Brain microvascular endothelial cell (primary cell): ENCODE results near the gene BLOC1S5.

Source experiments
- DNase-seq: peaks from one replicate; pipeline ENCODE4 v3.0.0-alpha.2; 2020
- H3K27ac ChIP-seq: fragments of 250-450 bp; sonication (Bioruptor Pico); 2 replicates; pipeline ENCODE4 v1.5.1; 2020; ENCODE audit warnings: mild to moderate bottlenecking, moderate library complexity
- H3K27me3 ChIP-seq: fragments of 250-450 bp; sonication (Bioruptor Pico); replicated peaks from 2 replicates; pipeline ENCODE4 v1.5.1; 2020; ENCODE audit warnings: mild to moderate bottlenecking
- H3K36me3 ChIP-seq: fragments of 250-450 bp; sonication (Bioruptor Pico); replicated peaks from 2 replicates; pipeline ENCODE4 v1.5.1; 2020; ENCODE audit warnings: mild to moderate bottlenecking
- H3K4me3 ChIP-seq: 2 replicates; pipeline ENCODE4 v1.5.1; 2011; ENCODE audit warnings: low read depth, mild to moderate bottlenecking, control low read depth, low read length, moderate library complexity
- in situ Hi-C: cut with HindIII; loops from 2 replicates; pipeline ENCODE4 v1.10.0; 2017; ENCODE audit warnings: low sequenced_read_pairs, low pct_ligation_motif_present
- TF ChIP-seq, protein P1 (sequence below): IDR thresholded peaks from 2 replicates; pipeline ENCODE4 v1.5.1; 2011; ENCODE audit warnings: low read depth, mild to moderate bottlenecking, moderate library complexity, low read length, control low read depth, inconsistent platforms; ENCODE audit errors: missing control alignments

Gene BLOC1S5

DNA sequence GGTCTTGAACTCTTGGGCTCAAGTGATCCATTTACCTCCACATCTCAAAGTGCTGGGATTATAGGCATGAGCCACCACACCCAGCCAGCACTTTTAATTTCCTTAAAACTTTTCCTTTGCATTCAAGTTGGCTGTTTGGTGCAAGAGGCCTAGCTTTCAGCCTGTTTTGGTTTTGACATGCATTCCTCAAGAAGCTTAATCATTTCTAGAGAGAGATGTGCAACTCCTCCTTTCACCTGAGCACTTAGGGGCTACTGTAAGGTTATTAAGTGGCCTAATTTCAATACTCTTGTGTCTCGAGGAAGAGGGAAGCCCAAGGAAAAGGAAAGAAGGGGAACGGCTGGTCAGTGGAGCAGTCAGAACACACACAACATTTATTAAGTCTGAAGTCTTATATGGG lies 13.8 kb upstream of the BLOC1S5 start:
- no peak overlapping the region for H3K4me3 ChIP-seq
- H3K27me3 ChIP-seq = no peaks in the 10 kb centered on the region
- DNase-seq = no peak
- H3K27ac ChIP-seq = no peak overlapping the region
- in situ Hi-C loops = no loop called here
- TF ChIP-seq, protein P1, sequence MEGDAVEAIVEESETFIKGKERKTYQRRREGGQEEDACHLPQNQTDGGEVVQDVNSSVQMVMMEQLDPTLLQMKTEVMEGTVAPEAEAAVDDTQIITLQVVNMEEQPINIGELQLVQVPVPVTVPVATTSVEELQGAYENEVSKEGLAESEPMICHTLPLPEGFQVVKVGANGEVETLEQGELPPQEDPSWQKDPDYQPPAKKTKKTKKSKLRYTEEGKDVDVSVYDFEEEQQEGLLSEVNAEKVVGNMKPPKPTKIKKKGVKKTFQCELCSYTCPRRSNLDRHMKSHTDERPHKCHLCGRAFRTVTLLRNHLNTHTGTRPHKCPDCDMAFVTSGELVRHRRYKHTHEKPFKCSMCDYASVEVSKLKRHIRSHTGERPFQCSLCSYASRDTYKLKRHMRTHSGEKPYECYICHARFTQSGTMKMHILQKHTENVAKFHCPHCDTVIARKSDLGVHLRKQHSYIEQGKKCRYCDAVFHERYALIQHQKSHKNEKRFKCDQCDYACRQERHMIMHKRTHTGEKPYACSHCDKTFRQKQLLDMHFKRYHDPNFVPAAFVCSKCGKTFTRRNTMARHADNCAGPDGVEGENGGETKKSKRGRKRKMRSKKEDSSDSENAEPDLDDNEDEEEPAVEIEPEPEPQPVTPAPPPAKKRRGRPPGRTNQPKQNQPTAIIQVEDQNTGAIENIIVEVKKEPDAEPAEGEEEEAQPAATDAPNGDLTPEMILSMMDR = no peak
- no peaks in the 10 kb centered on the region for H3K36me3 ChIP-seq

DNA sequence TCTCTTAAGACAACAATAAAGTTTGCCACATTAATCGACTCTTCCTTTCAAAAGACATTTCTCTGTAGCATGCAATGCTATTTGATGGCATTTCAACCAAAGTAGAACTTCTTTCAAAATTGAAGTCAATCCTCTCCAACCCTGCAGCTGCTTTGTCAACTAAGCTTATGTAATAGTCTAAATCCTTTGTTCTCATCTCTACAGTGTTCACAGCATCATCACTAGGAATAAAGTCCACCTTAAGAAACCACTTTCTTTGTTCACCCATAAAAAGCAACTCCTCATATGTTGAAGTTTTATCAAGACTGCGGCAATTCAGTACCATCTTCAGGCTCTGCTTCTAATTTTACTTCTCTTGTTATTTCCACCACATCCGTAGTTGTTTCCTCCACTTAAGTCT lies 11.5 kb upstream of the BLOC1S5 start:
- Histone ChIP-seq H3K36me3 (no peaks in the 10 kb centered on the region), H3K4me3 (no peak overlapping the region), H3K27me3 (no peaks in the 10 kb centered on the region), H3K27ac (no peak overlapping the region)
- DNase-seq = no peak
- in situ Hi-C loops = no loop called here
- TF ChIP-seq, protein P1 = no peak

DNA sequence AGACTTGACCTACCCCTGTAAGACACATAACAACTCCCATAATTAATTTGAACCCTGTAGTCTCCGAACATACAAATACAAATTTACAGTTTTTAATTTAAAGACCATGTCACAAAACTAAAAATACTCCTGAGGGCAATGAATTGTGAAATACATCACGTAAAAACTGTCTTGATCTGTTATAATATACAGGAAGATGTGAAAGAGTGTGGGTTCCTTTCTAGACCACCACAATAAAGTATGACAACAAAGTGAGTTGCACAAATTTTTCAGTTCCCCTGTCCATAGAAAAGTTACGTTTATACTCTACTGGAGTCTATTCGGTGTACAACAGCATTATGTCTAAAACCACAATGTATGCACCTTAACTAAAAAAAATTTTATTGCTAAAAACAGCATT lies 11.0 kb upstream of the BLOC1S5 start:
- Histone ChIP-seq H3K36me3 (no peaks in the 10 kb centered on the region), H3K4me3 (no peak overlapping the region), H3K27me3 (no peaks in the 10 kb centered on the region), H3K27ac (no peak overlapping the region)
- DNase-seq = no peak
- in situ Hi-C loops = no loop called here
- TF ChIP-seq, protein P1 = no peak

DNA sequence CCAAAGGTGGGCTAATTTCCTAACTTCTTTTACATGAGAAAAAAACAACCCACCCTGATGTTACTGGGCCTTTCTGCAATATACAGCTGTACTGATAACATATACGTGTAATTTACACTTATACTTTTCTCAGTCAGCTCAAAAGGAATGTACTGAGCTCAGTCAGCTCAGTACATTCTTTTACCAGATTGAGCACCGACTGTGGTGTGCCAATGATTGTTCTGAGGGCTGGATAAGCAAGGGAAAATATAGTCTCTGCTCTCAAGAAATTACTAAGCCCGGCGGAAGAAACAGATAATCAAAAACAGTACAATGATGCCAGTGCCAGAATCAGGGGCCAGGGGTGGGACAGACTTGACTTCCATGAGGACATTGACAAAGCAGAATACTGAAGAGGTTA lies 10.0 kb upstream of the BLOC1S5 start:
- in situ Hi-C loops = no loop called here
- H3K36me3 ChIP-seq = no peaks in the 10 kb centered on the region
- no peak overlapping the region for H3K27ac ChIP-seq
- DNase-seq = no peak
- no peak overlapping the region for H3K4me3 ChIP-seq
- H3K27me3 ChIP-seq = no peaks in the 10 kb centered on the region
- TF ChIP-seq, protein P1 = no peak

DNA sequence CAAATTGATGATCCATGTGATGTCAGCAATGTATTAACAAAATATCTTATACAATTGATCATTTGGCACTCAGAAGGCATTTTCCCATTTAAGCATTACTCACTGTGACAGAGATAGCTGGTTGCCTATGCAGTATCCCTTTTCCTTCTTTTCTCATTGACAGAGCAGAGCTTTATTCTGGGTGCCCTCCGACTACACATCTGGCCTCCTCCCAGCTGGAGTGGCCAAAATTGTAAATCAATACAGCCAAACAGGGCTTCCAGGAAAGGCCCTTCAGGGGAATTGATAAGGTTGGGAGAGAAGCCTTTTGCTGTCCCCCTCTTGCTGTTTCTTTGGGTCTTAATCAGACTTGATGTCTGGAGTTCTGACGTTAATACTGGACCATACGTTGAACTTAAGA lies 9.6 kb upstream of the BLOC1S5 start:
- no peak for DNase-seq
- Histone ChIP-seq H3K27me3 (no peaks in the 10 kb centered on the region), H3K4me3 (no peak overlapping the region), H3K36me3 (no peaks in the 10 kb centered on the region), H3K27ac (no peak overlapping the region)
- TF ChIP-seq, protein P1 = no peak
- in situ Hi-C loops = no loop called here

DNA sequence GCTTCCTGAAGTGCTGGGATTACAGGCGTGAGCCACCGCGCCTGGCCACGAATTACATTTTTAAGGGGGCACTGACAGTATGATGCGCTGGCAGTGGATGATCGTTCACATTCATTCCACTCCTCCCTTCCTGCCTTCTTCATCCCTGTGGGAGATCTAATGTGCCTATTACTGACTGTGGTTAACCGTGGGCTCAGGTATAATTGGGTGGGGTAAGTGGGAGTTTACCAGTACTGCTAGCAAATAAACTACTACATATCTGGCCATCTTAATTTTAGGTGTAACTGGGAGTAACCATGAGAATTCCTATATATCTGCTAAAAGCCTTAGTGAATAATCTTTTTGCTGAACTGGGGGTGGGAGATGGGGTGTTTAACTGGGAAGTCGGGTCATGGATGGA lies 6.5 kb upstream of the BLOC1S5 start:
- Histone ChIP-seq H3K36me3 (no peaks in the 10 kb centered on the region), H3K27ac (no peak overlapping the region), H3K4me3 (no peak overlapping the region), H3K27me3 (no peaks in the 10 kb centered on the region)
- no peak for DNase-seq
- TF ChIP-seq, protein P1 = no peak
- in situ Hi-C loops = no loop called here
